Hindlimb muscle (tissue), 1 donor: ENCODE measurements around the gene SCAMP4. TPM values are rescaled to one million over a fixed set of nuclear protein-coding genes. Genes with fewer than 3 reads are reported as not detected.

Source experiments
- DNase-seq: peaks from one replicate; pipeline ENCODE4 v3.0.0-alpha.2; 2013
- polyA plus RNA-seq: library from polyadenylated mRNA; unstranded; fragments of 120-200 nt; gene quantifications from one replicate; pipeline ENCODE4 v1.2.1, GENCODE V29; 2013; ENCODE audit not compliant: insufficient read length

Gene SCAMP4
- polyA plus RNA-seq, 1 donor: 32.5 TPM

DNA sequence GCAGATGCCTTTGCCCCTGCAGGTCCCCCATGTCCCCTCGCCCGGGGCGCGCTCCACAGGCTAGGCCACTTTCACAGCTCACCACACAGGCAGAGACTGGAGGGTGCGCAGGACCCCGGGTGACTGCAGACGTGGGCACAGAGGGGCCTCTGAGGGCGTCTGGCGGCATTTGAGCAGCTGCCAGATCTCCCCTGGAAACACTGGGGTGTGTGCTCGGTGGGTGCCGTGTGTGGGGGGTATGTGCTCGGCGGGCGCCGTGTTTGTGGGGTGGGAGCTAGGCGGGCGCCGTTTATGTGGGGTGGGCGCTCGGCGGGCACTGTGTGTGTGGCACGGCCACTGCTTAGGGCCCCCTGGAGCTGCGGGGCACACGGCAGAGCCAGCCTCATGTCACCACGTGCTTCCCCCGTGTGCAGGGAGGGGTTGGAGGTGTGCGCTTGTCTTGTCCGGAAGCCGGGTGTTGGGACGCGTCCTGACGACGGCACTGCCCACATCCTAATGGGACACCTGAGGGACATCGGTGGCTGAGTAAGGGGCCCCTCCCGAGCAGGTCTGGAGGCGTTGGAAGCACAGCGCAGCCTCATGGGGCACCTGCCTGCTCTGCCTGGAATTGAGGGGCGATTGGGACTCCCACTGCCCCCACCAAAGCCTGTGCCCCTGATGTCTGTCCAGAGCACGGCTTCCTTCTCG is 52.5 kb downstream of the SCAMP4 start:
- DNase-seq: no peak

DNA sequence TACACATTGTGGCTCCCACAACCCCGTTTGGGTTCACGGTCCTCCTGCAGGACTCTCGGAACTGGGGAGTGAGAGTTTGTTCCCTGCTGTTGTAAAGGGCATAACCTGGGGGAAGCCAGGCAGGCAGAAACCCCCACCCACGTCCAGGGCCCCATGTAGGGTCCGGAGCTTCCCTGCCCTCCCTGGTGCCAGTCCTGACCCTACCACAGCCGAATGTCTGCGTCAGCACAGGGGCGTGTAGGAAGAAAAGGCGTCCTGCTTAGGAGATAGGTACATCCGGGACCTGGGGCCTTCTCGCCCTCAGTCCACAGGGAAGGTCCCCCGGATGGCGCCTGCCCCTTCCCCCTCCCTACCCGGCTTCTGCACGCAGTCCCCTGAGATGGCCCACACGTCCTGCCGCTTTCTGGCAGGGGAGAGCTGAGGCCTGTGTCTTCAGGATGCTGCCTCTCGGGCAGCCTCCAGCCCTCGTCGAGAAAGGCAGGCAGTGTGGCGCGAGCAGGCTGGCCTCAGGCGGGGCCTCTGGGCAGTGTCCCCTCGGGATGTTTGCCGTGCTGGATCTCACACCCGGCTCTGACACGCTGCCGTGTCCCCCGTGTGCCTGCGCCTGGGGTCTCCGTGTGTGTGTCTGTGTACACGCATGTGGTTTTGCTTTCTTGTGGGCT is 54.9 kb downstream of the SCAMP4 start:
- DNase-seq: no peak

DNA sequence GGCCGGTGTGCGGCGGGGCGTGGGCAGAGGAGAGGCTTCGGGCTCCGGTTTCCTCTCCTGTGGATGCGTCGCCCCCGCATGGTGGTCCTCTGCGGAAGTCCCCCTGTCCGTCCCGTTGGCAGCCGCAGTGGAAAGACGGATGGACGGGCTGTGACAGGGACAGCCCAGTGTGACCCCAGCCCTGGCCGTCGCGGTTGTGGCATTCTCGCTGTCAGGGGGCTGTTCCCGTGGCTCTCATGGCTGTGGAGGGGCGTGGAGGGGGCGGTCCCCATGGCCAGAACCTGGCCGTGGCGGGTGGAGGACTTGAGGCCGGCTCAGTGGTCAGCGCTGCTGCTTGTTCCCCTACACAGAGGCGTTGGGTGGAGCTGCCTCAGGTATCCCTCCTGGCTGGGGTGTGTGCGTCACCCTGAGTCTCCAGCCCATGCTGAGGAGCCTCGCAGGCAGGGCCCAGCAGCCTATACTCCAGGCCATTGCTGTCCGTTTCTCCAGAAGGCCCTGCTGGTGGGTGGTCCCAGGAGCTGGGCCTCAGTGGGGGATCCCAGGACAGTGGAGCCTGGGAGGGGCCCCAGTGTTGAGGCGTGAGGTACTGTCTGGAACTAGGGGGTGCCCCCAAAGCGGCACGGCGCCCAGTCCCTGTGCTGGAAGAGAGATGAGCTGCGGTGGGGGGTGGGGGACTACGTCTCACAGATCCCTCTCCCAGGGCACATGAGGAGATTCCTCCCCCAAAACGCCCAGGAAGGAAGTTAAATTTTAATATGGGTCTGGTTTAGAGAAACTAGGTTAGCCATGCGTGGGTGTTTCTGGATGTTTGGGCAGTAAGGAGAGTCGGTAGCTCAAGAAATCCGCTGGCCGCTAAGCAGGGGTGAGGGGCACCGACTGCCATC is 56.0 kb downstream of the SCAMP4 start:
- no peak for DNase-seq

DNA sequence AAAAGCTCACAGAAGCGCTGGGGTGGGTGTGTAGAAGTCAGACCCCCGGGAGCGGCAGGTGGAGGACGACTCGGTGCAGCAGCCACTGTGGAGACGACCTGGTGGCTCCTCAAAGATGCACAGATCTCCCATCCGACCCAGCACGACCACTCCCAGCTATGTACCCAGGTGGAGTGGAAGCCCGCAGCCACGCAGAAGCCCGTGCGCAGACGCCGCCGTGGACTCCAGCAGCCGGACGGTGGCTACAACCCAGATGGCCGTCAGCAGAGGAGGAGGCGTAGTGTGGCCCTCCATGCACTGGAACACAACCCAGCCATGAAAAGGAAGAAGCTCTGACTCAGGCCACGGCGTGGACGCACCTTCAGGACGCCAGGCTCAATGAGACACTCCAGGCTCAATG is 57.5 kb downstream of the SCAMP4 start:
- DNase-seq: no peak

DNA sequence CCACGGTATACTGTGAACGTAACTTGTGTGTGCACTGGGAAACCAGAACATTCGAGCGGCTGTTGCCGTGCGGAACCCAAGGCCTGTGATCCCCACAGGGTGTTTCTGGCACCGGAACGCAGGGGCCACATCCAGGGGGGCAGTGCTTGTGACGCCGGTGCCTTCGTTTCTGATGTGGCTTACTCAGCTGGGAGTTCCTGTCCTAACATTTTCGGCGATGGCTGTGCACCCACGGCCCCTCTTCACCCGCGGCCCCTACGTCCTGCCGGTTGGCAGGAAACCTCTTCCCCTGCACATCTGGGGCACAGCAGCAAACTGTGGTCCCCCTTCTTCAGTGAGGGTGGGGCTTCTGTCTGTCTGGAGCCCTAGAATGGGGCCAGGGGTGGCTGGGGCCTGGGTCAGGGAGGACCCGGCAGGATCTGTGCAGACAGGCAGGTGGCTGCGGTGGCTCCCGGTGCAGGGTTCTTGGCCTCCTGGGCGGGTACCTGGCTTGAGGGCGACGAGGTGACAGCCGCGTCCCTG is 61.9 kb downstream of the SCAMP4 start:
- no peak for DNase-seq

DNA sequence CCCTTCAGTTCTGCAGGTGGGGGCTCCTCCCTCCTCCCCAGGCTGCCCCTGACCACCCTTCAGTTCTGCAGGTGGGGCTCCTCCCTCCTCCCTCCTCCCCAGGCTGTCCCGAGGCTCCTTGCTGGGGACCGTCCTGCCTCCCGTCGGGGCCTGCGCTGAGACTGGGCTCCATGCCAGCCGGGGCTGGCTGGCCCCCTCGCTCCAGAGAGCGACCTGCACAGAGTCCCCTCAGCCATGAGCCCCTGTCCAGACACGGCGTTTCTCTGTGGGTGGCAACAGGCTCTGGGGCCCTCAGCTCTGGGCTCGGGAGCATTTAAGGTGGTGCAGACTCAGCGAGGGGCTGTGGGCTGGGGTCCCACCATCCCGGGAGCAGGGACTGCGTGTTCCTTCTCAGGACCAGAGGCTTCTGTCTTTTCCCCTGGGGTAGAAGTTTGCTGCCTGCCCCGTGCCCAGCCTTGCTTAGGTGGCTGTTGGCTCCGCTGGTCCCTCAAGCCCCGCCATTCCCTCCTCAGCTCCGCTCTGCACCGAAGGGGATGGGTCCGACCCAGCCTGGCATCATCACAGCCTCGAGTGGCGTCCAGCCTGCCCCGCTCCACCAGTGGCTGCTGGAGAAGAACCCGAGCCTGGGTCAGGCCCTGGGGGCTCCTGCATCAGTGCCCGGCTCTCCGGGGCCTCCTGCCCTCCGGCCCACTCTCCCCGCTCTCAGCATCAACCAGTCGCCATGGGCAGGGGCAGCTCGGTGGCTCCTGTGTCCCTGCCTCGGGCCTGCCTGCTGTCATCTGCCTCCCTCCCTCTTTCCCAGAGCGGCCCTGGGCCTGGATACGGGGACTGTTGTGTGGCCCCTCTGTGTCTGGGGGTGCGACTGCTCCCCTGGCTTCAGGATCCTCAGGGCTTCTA is 63.3 kb downstream of the SCAMP4 start:
- no peak for DNase-seq

DNA sequence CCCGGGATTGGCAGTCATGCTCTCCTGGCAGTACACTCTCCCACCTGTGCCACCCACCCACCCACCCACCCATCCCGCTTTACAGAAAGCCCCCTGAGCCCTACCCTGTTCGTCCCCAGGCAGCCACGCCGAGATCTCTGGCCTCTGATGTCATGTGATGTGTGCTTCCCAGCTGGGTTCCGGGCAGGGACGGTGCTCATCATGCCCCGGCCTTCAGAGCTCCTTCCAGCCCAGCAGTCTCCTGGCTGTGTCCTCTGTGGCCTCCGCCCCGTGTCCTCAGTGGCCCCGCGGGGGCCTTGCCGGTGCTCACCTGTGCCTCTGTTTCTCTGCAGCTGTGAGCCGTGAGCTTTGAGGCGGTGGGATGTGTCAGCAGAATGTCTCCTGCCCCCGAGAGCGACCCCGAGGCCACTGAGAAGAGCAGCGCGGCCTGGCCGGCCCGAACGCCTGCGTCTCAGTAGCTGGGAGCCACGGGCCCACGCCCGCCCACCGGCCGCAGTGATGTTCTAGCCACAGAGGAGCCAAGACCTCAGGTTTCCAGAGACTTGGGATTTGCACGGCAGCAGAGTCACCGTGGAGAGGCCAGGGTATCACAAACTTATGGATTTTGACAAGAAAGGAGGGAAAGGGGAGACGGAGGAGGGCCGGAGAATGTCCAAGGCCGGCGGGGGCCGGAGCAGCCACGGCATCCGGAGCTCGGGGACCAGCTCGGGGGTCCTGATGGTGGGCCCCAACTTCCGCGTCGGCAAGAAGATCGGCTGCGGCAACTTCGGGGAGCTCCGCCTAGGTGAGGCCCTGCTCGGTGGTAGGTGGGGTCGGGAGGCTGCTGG is 64.2 kb downstream of the SCAMP4 start:
- DNase-seq: no peak

DNA sequence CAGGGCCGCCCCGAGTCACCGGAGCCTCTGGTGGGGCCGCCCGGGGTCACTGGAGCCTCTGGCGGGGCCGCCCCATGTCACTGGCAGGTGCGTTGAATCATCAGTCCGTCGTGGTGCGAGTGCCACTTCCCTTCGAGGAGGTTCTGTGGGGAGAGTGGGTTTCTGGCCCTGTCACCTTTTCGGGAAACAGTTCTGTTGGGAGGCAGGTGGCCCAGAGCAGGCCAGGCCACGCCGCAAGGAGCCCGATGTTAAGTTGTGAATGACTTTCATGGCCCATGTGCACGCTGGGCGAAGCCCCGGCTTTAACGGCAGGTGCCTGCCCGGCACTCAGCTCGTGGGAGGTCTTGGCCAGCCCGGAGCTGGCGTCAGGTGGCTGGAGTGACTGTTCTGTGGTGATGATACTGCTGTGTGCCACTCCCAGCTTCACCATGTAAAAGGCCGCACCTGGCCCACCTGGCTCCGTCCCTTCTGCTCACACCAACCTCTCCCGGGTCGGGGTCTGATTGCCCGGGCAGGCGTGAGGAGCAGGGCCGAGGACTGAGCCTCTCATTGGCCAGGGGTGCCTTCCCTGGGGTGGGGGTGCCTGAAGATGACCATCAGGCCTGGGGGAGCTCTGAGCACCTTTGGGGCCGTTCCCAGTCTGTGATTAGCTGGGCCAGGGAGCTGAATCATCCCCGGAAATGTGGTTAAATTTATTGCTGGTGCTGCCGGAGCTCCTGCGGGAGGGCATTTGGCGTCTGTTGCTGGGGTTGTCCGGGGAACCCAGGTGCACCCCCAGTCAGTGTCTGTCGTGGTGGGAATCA is 65.0 kb downstream of the SCAMP4 start:
- no peak for DNase-seq

DNA sequence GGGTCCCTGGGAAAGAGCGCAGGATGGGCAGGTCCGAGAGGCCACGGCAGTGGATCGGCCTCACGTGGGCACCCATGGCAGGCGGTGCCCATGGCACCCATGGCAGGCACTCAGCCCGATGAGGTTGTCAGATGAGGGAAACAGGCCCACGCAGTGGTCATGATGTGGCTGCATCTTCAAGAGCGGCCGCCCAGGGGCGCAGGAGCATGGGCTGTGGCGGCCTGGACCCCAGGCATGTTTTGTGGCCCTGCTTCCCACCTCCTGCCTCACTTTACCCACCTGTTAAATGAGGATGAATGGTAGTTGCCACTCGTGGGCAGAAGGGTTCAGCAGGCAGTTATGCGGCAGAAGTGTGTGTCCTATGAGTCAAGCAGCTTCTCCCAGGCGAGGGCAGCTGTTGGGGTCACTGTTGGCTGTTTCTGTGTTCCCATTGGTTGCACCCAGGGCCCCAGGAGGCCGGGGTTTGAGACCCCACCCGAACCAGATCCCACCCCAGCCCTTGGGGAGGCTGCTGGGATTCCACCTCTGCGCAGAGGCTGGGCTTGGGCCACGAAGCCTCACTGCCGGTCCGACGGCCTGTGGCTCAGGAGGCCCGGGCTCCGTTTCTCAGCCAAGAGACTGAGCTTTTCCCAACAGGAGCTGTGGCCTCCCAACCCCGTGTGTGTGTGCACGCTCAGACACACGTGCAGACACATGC is 65.8 kb downstream of the SCAMP4 start:
- DNase-seq: no peak

DNA sequence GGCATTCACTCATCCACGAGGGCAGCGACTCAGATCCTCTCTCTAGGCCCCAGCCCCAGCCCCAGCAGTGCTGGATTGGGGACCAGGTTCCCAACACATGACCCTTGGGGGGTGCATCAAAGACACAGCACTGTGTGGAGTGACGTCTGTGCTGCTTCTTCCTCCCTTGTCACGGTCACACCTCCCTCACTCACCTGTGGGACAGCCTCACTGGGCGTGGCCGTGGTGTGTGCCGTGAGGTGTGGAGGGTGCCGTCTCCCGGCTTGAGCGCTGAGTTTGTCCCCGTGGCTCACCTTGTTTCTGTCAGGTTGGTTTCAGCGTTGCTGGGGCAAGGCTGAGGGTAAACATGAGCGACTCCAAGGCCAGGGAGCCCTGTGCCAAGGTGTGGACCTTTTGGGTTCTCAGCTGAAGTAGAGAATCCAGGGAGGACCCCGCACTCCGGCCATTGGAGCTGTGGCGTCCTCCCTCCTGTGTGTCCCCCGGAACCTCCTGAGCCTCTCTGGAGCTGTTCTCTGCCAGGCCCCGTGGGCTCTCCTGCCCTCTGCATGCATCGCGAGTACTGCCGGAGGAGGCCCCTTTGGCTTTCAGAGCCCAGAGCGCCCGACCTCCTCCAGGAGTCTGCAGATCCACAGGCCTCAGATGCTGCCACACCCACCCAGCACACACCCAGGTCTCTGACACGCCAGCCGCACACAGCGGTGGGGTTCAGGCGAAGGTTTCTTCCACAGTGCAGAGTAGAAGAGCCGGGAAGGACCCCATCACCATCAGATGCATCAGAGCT is 69.4 kb downstream of the SCAMP4 start:
- no peak for DNase-seq

DNA sequence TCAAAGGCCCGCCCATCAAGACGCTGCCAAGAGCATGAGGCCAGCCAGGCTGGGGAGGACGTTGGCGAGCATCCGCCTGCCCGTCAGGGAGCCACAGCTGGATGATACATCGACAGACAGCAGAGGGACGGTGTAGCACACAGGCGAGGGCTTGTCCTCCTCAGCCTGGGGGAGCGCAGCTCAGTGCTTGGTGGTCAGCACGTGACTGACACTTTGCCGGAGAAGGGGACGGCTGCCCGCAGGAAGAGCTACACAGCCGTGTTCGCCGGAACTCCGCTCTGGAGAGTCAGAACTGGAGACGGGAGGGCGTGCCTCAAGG is 69.9 kb downstream of the SCAMP4 start:
- DNase-seq: no peak

Other genes starting within 250 kb of the SCAMP4 start
- gene ONECUT3, start 151.9 kb upstream of the SCAMP4 start, polyA plus RNA-seq: not detected
- 1.1 TPM for gene ATP8B3, start 93.1 kb upstream of the SCAMP4 start, polyA plus RNA-seq
- gene REXO1, start 56.9 kb upstream of the SCAMP4 start, polyA plus RNA-seq: 24.2 TPM
- gene KLF16, start 41.8 kb upstream of the SCAMP4 start, polyA plus RNA-seq: 13.6 TPM
- gene ABHD17A, start 19.9 kb upstream of the SCAMP4 start, polyA plus RNA-seq: 64.8 TPM
- 2.8 TPM for gene ADAT3, start within 50 bp of the SCAMP4 start, polyA plus RNA-seq
- 42.8 TPM for gene CSNK1G2, start 35.8 kb downstream of the SCAMP4 start, polyA plus RNA-seq
- 83.9 TPM for gene BTBD2, start 110.3 kb downstream of the SCAMP4 start, polyA plus RNA-seq
- 116 TPM for gene MKNK2, start 145.8 kb downstream of the SCAMP4 start, polyA plus RNA-seq
- gene MOB3A, start 190.9 kb downstream of the SCAMP4 start, polyA plus RNA-seq: 18.3 TPM
- 2.9 TPM for gene IZUMO4, start 191.5 kb downstream of the SCAMP4 start, polyA plus RNA-seq
- gene AP3D1, start 246.2 kb downstream of the SCAMP4 start, polyA plus RNA-seq: 66.5 TPM